HCT116 (cell line): ENCODE data around the gene NFKBIA. TPM values are rescaled to one million over a fixed set of nuclear protein-coding genes. Genes with fewer than 3 reads are reported as not detected.

Experiments used
- ATAC-seq: fragments of 200-7000 bp; cut with Tn5 transposase; 2 replicates; pipeline ENCODE4 v1.9.1; 2020; ENCODE audit warnings: mild to moderate bottlenecking, moderate library complexity
- Bru-seq: library from RNA; stranded (reverse); fragments of 400-500 nt; gene quantifications from one replicate; lab custom pipeline; 2021; lab: Mats Ljungman, UMichigan
- BruChase-seq, 2 experiments: library from RNA; stranded (reverse); fragments of 400-500 nt; gene quantifications; one replicate each; lab custom pipeline; 2021; lab: Mats Ljungman, UMichigan
- BruUV-seq: library from RNA; stranded (reverse); fragments of 400-500 nt; replicated peaks from 2 replicates; lab custom pipeline; 2021; lab: Mats Ljungman, UMichigan
- CTCF ChIA-PET: fragments of 300-600 bp; sonication (Branson Sonifier 250); formaldehyde crosslinking; loops from one replicate; lab custom pipeline; 2021; ENCODE audit warnings: antibody characterized with exemption; lab: Charles Lee
- POLR2A ChIA-PET: fragments of 300-600, 350-600 bp; sonication (Branson Sonifier 250); formaldehyde crosslinking; loops from one replicate; lab custom pipeline; 2021; ENCODE audit warnings: antibody characterized with exemption; lab: Charles Lee
- RAD21 ChIA-PET, 2 experiments: fragments of 300-600 bp; sonication (Branson Sonifier 250); formaldehyde crosslinking; loops; one replicate each; lab custom pipeline; 2023; ENCODE audit warnings: low total read pairs in 2 of 2; ENCODE audit not compliant: uncharacterized antibody in 2 of 2, unreplicated experiment in 2 of 2, low non-redundant PET in 1 of 2; lab: Charles Lee
- DNase-seq: peaks from one replicate; pipeline ENCODE4 v3.0.0-alpha.2; 2010; ENCODE audit warnings: low read depth, low spot score
- H2AFZ ChIP-seq: fragments of 200-600 bp; shearing (Covaris generic), sonication (generic); 2 replicates; pipeline ENCODE4 v1.6.1; 2017; ENCODE audit warnings: low read depth, mixed run types, mixed read lengths, antibody characterized with exemption, low read length; ENCODE audit not compliant: poor library complexity, severe bottlenecking
- H3K27ac ChIP-seq: 2 replicates; pipeline ENCODE4 v1.5.1; 2012; ENCODE audit warnings: low read depth, low read length
- H3K27me3 ChIP-seq: fragments of 200-600 bp; sonication (generic); 2 replicates; pipeline ENCODE4 v1.6.1; 2016; ENCODE audit warnings: mixed run types, low read length, mixed read lengths; ENCODE audit not compliant: insufficient read depth
- H3K36me3 ChIP-seq, 2 experiments: fragments of 200-500 bp in 1 of 2; fragments of 200-600 bp in 1 of 2; sonication (Bioruptor generic) in 1 of 2; sonication (generic) in 1 of 2; 2 replicates each; pipeline versions ENCODE4 v1.5.1 to v1.6.1; 2014 to 2016; ENCODE audit warnings: low read length in 2 of 2, inconsistent platforms in 1 of 2, mixed read lengths in 1 of 2, mixed run types in 1 of 2; ENCODE audit not compliant: insufficient read depth in 2 of 2, control insufficient read depth in 1 of 2
- H3K4me1 ChIP-seq, 2 experiments: fragments of 200-600 bp in 1 of 2; sonication (generic) in 1 of 2; 2 replicates each; pipeline versions ENCODE4 v1.5.1 to v1.6.1; 2012 to 2017; ENCODE audit warnings: low read length in 2 of 2, inconsistent platforms in 1 of 2, mild to moderate bottlenecking in 1 of 2, mixed read lengths in 1 of 2, mixed run types in 1 of 2, moderate library complexity in 1 of 2; ENCODE audit not compliant: insufficient read depth in 2 of 2, control insufficient read depth in 1 of 2
- H3K4me2 ChIP-seq: fragments of 200-600 bp; sonication (generic); 2 replicates; pipeline ENCODE4 v1.6.1; 2017; ENCODE audit warnings: mixed run types, low read length, mixed read lengths
- H3K4me3 ChIP-seq, 2 experiments: fragments of 200-600 bp in 1 of 2; sonication (generic) in 1 of 2; replicated peaks in 1 of 2; 2 replicates each; pipeline ENCODE4 v1.5.1; 2011 to 2016; ENCODE audit warnings: low read length in 2 of 2, control low read depth in 1 of 2, low read depth in 1 of 2, mild to moderate bottlenecking in 1 of 2, mixed read lengths in 1 of 2, mixed run types in 1 of 2
- H3K79me2 ChIP-seq: fragments of 200-600 bp; sonication (generic); 2 replicates; pipeline ENCODE4 v1.6.1; 2017; ENCODE audit warnings: mild to moderate bottlenecking, mixed run types, low read length, moderate library complexity, mixed read lengths; ENCODE audit not compliant: insufficient read depth
- H3K9ac ChIP-seq: fragments of 200-600 bp; sonication (generic); 2 replicates; pipeline ENCODE4 v1.6.1; 2016; ENCODE audit warnings: low read length, mixed read lengths
- H3K9me2 ChIP-seq: fragments of 200-600 bp; sonication (generic), shearing (Covaris generic); 2 replicates; pipeline ENCODE4 v1.6.1; 2017; ENCODE audit warnings: mixed run types, mild to moderate bottlenecking, moderate library complexity; ENCODE audit not compliant: insufficient read depth
- H3K9me3 ChIP-seq, 2 experiments: fragments of 200-500 bp in 1 of 2; fragments of 200-600 bp in 1 of 2; sonication (Bioruptor generic) in 1 of 2; sonication (generic) in 1 of 2; 2 replicates each; pipeline ENCODE4 v1.6.1; 2014 to 2017; ENCODE audit warnings: low read length in 2 of 2, mixed read lengths in 2 of 2, inconsistent platforms in 1 of 2, low read depth in 1 of 2, mild to moderate bottlenecking in 1 of 2, mixed run types in 1 of 2, moderate library complexity in 1 of 2; ENCODE audit not compliant: control insufficient read depth in 1 of 2, insufficient read depth in 1 of 2
- H4K20me1 ChIP-seq: fragments of 200-600 bp; sonication (generic), shearing (Covaris generic); 2 replicates; pipeline ENCODE4 v1.6.1; 2017; ENCODE audit warnings: mixed run types, mild to moderate bottlenecking, moderate library complexity; ENCODE audit not compliant: insufficient read depth
- ATF3 ChIP-seq: IDR thresholded peaks from 2 replicates; pipeline ENCODE4 v1.6.1; 2012
- CBX3 ChIP-seq: IDR thresholded peaks from 2 replicates; pipeline ENCODE4 v1.6.1; 2012; ENCODE audit warnings: low read depth
- EGR1 ChIP-seq: IDR thresholded peaks from 2 replicates; pipeline ENCODE4 v1.6.1; 2012; ENCODE audit warnings: low read depth
- ELF1 ChIP-seq: IDR thresholded peaks from 2 replicates; pipeline ENCODE4 v1.6.1; 2012; ENCODE audit warnings: low read depth, borderline replicate concordance
- EZH2 ChIP-seq: fragments of 200-600 bp; sonication (generic); IDR thresholded peaks from 2 replicates; pipeline ENCODE4 v1.6.1; 2017; ENCODE audit warnings: antibody characterized with exemption, mixed run types
- EZH2phosphoT487 ChIP-seq: fragments of 200-600 bp; IDR thresholded peaks from 2 replicates; pipeline ENCODE4 v1.6.1; 2018; ENCODE audit warnings: antibody characterized with exemption, borderline replicate concordance
- FOSL1 ChIP-seq: IDR thresholded peaks from 2 replicates; pipeline ENCODE4 v1.6.1; 2012; ENCODE audit warnings: low read depth
- MAX ChIP-seq: IDR thresholded peaks from 2 replicates; pipeline ENCODE4 v1.6.1; 2012
- POLR2A ChIP-seq: IDR thresholded peaks from 2 replicates; pipeline ENCODE4 v1.7.0; 2011; ENCODE audit warnings: borderline replicate concordance; ENCODE audit not compliant: insufficient read depth, insufficient read length; ENCODE audit errors: extremely low read depth
- POLR2AphosphoS5 ChIP-seq: IDR thresholded peaks from 2 replicates; pipeline ENCODE4 v1.6.1; 2011; ENCODE audit warnings: mild to moderate bottlenecking, low read depth, low read length, moderate library complexity
- RAD21 ChIP-seq: IDR thresholded peaks from 2 replicates; pipeline ENCODE4 v1.6.1; 2012; ENCODE audit warnings: low read depth, mild to moderate bottlenecking
- SIN3A ChIP-seq: IDR thresholded peaks from 2 replicates; pipeline ENCODE4 v1.6.1; 2012; ENCODE audit warnings: low read depth
- SP1 ChIP-seq: IDR thresholded peaks from 2 replicates; pipeline ENCODE4 v1.6.1; 2012; ENCODE audit warnings: low read depth
- SRF ChIP-seq: IDR thresholded peaks from 2 replicates; pipeline ENCODE4 v1.6.1; 2012; ENCODE audit warnings: low read depth
- TCF7L2 ChIP-seq: IDR thresholded peaks from 2 replicates; pipeline ENCODE4 v1.7.0; 2011; ENCODE audit warnings: borderline replicate concordance, inconsistent platforms; ENCODE audit not compliant: insufficient read depth, insufficient read length; ENCODE audit errors: extremely low read depth
- YY1 ChIP-seq: IDR thresholded peaks from 2 replicates; pipeline ENCODE4 v1.6.1; 2011; ENCODE audit warnings: low read length, low read depth, moderate library complexity, mild to moderate bottlenecking; ENCODE audit not compliant: insufficient replicate concordance; ENCODE audit errors: extremely low read depth
- ZFX ChIP-seq: fragments of 450-650 bp; IDR thresholded peaks from 2 replicates; pipeline ENCODE4 v1.6.1; 2017
- ZNF274 ChIP-seq: fragments of 200-500 bp; sonication (Bioruptor generic); IDR thresholded peaks from 2 replicates; pipeline ENCODE4 v1.6.1; 2014; ENCODE audit warnings: mild to moderate bottlenecking, low read depth, low read length, inconsistent platforms
- intact Hi-C: fragments of 100-400 bp; cut with micrococcal nuclease; formaldehyde crosslinking; loops from 2 replicates; pipeline ENCODE4 v1.10.0; 2022
- long read RNA-seq: library from polyadenylated mRNA; unstranded; transcript quantifications from one replicate; pipeline ENCODE4 v2.0.0, GENCODE V29; 2021; ENCODE audit not compliant: unreplicated experiment
- polyA plus RNA-seq: library from polyadenylated mRNA; unstranded; fragments of >200 nt; gene quantifications from 2 replicates; pipeline ENCODE4 v1.2.1, GENCODE V29; 2012; ENCODE audit warnings: missing spikeins
- total RNA-seq: library from RNA; stranded (reverse); gene quantifications from one replicate; pipeline ENCODE4 v1.2.1, GENCODE V29; 2021; ENCODE audit not compliant: unreplicated experiment
- TF ChIP-seq, protein P1 (sequence below): IDR thresholded peaks from 2 replicates; pipeline ENCODE4 v1.6.1; 2011; ENCODE audit warnings: mild to moderate bottlenecking, low read length, moderate library complexity; ENCODE audit not compliant: insufficient replicate concordance; ENCODE audit errors: extremely low read depth
- TF ChIP-seq, protein P2 (sequence below), 3 experiments: fragments of 200-600 bp in 1 of 3; sonication (generic) in 1 of 3; IDR thresholded peaks in 2 of 3; conservative IDR thresholded peaks in 1 of 3; 2 replicates each; pipeline ENCODE4 v1.5.1; 2012 to 2017; ENCODE audit warnings: low read depth in 2 of 3, low read length in 2 of 3, antibody characterized with exemption in 1 of 3, borderline replicate concordance in 1 of 3, control low read depth in 1 of 3, mild to moderate bottlenecking in 1 of 3, mixed read lengths in 1 of 3, mixed run types in 1 of 3, moderate library complexity in 1 of 3; ENCODE audit not compliant: insufficient read depth in 1 of 3

NFKBIA gene
- total RNA-seq = 42.6 TPM
- polyA plus RNA-seq = 38.0 and 62.5 TPM in 2 replicates
- percentile 95 among the genes with signal in this experiment for Bru-seq, nascent RNA
- percentile 88 among the genes with signal in this experiment for BruChase-seq, experiment 1, labeled RNA remaining after a 6-hour chase
- BruChase-seq, experiment 2, labeled RNA remaining after a 2-hour chase = percentile 93 among the genes with signal in this experiment
- long read RNA-seq, transcript NFKBIA-201 (6 exons, 1,558 nt) = major isoform, 17 of 32 reads
- long read RNA-seq, transcript NFKBIA-209 (5 exons, 1,537 nt) = minor isoform, 7 of 32 reads
- long read RNA-seq, partial matches to known transcripts = 8 of 32 reads
- long read RNA-seq, other reads (novel, unspliced or antisense) = 0 of 32 reads

- Histone ChIP-seq H3K27me3 (no peaks in the 10 kb centered on the region), H3K27ac (peak within 1 kb of the TSS; percentile 98), H3K4me1 (peaks cover 24 to 25% of the 10 kb centered on the region in 2 experiments), H3K9me3 (no peaks in the 10 kb centered on the region), H4K20me1 (no peaks in the 10 kb centered on the region), H2AFZ (peak within 1 kb of the TSS; percentile 77), H3K36me3 (peaks cover 20 to 31% of the 10 kb centered on the region in 2 experiments), H3K4me3 (peak within 1 kb of the TSS; percentile 77 to 92), H3K4me2 (peak within 1 kb of the TSS; percentile 84), H3K79me2 (peaks cover 16% of the 10 kb centered on the region), H3K9ac (peak within 1 kb of the TSS; percentile 99)
- RAD21 ChIA-PET = interaction anchor here (0.8 to 1.6 kb wide), 6 partner anchors 39 to 190 kb away, joined by 3 to 7 read pairs (median 4); partner anchors contain the start of gene PSMA6 (in 2 of the 2)
- peak; percentile 52 for DNase-seq
- CTCF ChIA-PET = interaction anchor here (0.7 to 3.0 kb wide), 6 partner anchors 30 to 264 kb away, joined by 3 to 14 read pairs (median 6); no protein-coding TSS in a partner anchor
- POLR2A ChIA-PET = interaction anchor here (0.6 to 2.2 kb wide), 16 partner anchors 10 to 293 kb away, joined by 3 to 10 read pairs (median 4); partner anchors contain the start of genes PPP2R3C, PRORP and PSMA6
- intact Hi-C loops = loop anchor here (5.0 kb wide), 3 partner anchors 72 to 422 kb away; partner anchors contain the start of gene SRP54
- BruUV-seq = TSS peak; percentile 78
- TF ChIP-seq MAX (peak; percentile 41), FOSL1 (no peak), EZH2phosphoT487 (no peak), POLR2AphosphoS5 (peak; percentile 93), CBX3 (no peak), SRF (no peak), EGR1 (no peak), RAD21 (peak; percentile 43), SP1 (peak; percentile 43; the same call in 1 of the 2 replicates), YY1 (peak; percentile 70), ATF3 (no peak), ZFX (peak; percentile 92), ZNF274 (no peak), SIN3A (peak; percentile 54; the same call in 1 of the 2 replicates), POLR2A (peak; percentile 93), ELF1 (no peak), TCF7L2 (peak; percentile 63), EZH2 (no peak)
- TF ChIP-seq, protein P1, sequence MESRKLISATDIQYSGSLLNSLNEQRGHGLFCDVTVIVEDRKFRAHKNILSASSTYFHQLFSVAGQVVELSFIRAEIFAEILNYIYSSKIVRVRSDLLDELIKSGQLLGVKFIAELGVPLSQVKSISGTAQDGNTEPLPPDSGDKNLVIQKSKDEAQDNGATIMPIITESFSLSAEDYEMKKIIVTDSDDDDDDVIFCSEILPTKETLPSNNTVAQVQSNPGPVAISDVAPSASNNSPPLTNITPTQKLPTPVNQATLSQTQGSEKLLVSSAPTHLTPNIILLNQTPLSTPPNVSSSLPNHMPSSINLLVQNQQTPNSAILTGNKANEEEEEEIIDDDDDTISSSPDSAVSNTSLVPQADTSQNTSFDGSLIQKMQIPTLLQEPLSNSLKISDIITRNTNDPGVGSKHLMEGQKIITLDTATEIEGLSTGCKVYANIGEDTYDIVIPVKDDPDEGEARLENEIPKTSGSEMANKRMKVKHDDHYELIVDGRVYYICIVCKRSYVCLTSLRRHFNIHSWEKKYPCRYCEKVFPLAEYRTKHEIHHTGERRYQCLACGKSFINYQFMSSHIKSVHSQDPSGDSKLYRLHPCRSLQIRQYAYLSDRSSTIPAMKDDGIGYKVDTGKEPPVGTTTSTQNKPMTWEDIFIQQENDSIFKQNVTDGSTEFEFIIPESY = no peak
- TF ChIP-seq, protein P2, sequence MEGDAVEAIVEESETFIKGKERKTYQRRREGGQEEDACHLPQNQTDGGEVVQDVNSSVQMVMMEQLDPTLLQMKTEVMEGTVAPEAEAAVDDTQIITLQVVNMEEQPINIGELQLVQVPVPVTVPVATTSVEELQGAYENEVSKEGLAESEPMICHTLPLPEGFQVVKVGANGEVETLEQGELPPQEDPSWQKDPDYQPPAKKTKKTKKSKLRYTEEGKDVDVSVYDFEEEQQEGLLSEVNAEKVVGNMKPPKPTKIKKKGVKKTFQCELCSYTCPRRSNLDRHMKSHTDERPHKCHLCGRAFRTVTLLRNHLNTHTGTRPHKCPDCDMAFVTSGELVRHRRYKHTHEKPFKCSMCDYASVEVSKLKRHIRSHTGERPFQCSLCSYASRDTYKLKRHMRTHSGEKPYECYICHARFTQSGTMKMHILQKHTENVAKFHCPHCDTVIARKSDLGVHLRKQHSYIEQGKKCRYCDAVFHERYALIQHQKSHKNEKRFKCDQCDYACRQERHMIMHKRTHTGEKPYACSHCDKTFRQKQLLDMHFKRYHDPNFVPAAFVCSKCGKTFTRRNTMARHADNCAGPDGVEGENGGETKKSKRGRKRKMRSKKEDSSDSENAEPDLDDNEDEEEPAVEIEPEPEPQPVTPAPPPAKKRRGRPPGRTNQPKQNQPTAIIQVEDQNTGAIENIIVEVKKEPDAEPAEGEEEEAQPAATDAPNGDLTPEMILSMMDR (IDR thresholded peaks at IDR 0.05 in 2 of 3, conservative IDR thresholded peaks at IDR 0.05 in 1 of 3; ENCODE audit: borderline replicate concordance in 1 of 3, insufficient read depth in 1 of 3, low read depth in 2 of 3, low read length in 2 of 3) = peak; percentile 19 to 36 (median 22); a peak in 3 of 6 replicates
- TF ChIP-seq, all 23 proteins: peak for 10
- no peaks in the 10 kb centered on the region for H3K9me2 ChIP-seq
- ATAC-seq = peak; percentile 84
Measured at GRCh38 chr14:35404449-35405303, at the start of gene NFKBIA. Gene NFKBIA, minus strand, starts transcription at chr14:35404749. Its CDS starts 105 bp downstream, at chr14:35404644.
